NCI-H226 (cell line): ENCODE data around the gene PRKN.
A peak's percentile ranks its signal among the peaks of the same experiment; 100 is the strongest.

Experiments
- DNase-seq: peaks from one replicate; pipeline ENCODE4 v3.0.0-alpha.2; 2015

The PRKN gene

GRCh38 chr6:161458201-161458951 is 1269.2 kb downstream of the PRKN start:
- no peak for DNase-seq

DNA sequence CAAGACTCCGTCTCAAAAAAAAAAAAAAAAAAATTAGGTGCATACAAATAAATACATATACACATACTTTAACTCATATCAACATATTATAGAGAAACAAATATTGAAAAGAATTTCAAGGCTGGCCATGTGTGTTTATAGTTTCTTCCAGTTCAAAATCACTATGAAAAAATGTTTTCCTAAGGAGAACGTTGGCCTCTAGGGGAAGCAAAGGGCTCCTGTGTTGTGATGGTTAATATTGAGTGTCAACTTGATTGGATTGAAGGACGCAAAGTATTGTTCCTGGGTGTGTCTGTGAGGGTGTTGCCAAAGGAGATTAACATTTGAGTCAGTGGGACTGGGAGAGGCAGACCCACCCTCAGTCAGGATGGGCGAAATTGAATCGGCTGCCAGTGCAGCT is 1271.7 kb downstream of the PRKN start:
- no peak for DNase-seq

DNA sequence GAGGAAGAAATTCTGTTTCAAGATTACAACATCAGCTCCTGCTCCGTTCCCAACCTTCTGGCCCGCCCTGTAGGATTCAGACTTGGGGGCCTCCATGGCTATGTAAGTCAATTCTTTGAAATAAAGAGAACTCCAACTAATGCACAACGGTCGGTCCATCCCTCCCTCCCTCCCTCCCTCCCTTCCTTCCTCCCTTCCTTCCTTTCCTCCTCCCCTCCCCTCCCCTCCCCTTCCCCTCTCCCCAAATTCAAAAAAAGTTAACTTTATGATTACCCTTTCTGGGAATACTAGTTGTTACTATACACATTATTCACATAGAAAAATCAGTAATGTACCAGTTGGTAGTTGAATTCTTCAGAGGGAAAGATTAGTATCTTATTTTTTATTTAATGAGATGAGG is 1274.0 kb downstream of the PRKN start:
- DNase-seq = no peak

- DNase-seq = no peak
Observed at GRCh38 chr6:161452241-161452640, 1275.3 kb downstream of the PRKN start.

DNA sequence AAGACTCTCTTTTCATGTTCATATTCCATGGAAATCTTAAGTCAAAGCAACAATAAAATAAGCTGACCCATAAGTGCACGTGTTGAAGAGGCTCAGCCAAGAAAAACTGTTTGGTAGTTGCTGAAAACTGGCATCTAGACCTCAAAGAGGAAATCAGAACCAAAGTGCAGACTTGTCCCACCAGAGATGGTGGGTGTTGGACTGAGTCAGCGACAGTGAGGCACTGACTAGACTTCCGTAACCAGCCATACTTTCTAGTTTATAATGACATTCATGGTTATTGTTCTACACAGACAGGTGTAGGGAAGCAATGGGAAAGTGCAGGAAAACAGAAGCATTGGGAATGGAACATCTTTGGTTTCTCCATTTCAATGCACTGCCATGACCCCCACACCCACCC is 1278.0 kb downstream of the PRKN start:
- no peak for DNase-seq

GRCh38 chr6:161446949-161447348 is 1280.6 kb downstream of the PRKN start:
- no peak for DNase-seq

- DNase-seq = no peak
Observed at GRCh38 chr6:161446296-161446925, 1281.2 kb downstream of the PRKN start.

DNA sequence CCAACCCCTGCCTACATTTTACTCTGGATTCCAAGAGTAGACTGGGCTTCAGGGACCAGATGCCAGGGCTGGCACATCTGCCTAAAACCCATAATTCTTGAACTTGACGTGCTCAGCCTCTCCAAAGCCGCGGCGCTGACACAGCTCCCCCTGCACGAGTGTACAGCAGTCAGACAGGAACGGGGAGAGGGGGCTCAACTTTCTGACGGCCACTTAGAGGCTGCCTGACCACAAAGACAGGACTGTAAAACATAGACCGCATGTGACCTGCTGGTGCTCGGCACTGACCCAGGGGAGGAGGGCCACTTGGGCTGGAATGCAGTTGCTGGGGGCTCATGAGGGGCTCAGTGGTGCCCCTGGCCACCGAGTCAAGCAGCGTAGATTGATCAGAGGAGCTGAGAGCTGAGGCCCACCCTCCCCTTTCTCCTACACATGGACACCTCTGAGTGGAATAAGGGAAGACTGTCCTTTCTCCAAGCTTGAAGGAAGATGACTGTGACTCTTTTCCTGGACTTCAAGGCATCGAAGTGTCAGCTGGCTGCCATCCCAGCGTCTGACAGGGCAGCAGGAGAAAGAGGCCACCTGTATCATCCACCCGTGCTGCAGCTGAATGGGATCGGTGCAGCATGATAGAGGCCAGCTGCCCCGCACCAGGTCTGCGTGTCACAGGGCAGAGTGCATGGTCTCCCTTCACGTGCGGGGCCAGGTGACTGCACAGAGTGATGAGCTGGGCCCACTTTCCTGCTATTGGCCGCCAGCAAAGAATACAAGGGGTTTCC is 1282.4 kb downstream of the PRKN start:
- DNase-seq = no peak

- no peak for DNase-seq
Observed at GRCh38 chr6:161444464-161444863, 1283.1 kb downstream of the PRKN start.

DNA sequence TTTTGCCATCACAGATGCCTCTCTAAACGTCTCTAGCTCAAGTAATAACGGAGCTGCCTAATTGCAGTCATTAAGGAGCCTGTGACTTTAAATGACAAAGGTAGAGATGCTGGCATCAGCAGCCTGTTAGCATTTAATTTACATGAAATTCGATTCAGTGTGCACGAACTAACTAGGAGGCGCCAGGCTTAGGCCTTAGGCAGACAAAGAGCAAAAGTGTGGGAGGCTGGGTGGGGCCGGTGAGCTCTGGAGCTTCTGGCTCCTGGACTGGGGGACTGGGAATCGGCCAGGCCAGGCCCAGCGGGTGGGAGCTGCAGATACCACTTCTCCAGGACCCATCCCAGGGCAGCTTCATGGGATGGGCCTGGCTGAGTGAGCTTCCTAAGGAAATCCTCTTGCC is 1283.7 kb downstream of the PRKN start:
- DNase-seq = no peak

- DNase-seq = no peak
Observed at GRCh38 chr6:161442420-161442819, 1285.1 kb downstream of the PRKN start.

DNA sequence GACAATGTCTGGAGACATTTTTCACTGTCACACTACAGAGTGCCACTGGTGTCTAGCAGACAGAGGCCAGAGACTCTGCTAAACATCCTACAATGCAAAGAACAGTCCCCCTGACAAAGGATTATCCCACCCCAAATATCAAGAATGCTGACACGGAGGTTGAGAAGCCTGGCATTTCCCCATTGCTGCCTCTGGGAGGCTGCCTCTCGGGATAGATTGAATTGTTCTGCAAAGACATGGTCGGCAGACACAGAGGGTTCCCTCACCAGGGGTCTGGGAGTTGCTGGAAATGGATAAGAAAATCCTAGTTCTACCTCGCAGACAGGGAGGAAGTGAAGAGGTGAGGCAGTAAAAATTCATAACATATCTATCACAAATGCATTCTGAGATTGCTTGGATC is 1287.3 kb downstream of the PRKN start:
- DNase-seq = no peak

DNA sequence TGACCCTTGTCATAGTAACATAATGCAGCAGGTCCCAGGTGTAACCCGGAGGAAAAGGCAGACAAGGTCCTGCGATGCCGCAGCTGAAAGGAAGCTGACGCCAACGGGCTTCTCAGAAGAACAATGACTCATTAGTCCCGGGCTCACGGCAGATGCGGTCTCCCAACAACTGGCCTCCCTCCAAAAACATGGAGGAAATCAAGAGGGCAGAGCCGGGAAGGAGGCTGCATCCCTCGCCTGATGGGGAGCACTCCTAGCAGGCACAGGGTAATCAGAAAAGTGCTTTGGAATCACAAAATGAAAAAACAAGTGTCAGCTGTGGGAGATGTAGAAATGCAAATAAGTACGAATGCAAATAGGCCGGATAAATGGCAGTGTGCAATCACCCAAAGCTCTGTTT is 1288.5 kb downstream of the PRKN start:
- peak; percentile 93 for DNase-seq

DNA sequence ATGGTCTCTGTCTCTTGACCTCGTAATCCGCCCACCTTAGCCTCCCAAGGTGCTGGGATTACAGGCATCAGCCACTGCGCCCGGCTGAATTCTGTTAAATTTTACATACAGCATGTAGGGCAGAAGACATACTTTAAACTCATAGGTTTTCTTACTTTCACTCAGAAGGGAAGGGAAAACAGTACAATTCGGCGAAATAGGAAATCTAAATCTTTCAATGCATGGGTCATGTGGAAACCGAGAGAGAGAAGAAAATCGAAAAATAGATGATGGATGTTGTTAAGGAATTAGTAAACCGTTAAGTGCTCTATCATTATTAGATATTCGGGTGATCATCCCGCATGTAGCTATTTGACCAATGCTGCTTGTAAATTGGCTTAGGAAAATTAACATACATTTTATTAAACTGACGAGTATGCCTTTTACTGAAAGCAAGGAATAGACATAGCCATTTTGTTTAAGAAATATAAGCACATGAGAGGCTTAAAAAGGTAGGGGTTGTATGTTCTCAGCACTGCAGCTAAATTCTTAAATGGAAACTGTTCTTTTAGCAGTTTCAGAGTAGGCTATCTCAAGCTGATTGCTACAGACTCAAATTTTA is 1289.0 kb downstream of the PRKN start:
- no peak for DNase-seq

DNA sequence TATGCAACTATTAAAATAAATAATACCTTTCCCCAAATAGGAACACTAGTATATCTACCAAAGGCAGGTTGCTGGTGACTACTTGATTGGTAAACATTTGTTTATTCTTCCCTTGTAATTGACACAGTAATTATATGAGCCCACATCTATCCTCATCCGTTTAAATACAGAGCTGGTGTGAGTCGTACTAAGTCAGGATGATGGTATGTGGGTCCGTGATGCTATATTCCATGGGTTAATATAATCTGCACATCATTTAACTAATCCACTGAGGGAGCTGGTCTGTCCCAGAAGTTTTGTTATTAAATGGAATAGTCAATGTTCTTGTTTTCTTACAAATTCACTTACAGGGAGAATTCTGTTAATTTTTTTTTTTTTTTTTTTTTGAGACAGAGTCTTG is 1289.7 kb downstream of the PRKN start:
- no peak for DNase-seq

GRCh38 chr6:161436106-161436876 is 1291.3 kb downstream of the PRKN start:
- DNase-seq = peak; percentile 35

DNA sequence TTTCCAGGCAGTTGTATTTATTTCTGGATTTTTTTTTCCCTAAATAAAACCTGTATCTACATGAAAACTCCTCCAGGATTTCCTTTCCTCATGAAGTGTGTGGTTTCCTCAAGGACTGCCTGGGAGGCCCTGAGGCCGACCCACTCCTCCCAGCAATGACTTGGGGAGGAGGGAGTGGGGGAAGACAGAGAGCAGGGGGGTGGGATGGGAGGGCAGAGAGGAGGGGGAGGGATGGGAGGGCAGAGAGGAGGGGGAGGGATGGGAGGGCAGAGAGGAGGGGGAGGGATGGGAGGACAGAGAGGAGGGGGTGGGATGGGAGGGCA is 1291.9 kb downstream of the PRKN start:
- no peak for DNase-seq

GRCh38 chr6:161434921-161435747 is 1292.4 kb downstream of the PRKN start:
- peak; percentile 97 for DNase-seq

DNA sequence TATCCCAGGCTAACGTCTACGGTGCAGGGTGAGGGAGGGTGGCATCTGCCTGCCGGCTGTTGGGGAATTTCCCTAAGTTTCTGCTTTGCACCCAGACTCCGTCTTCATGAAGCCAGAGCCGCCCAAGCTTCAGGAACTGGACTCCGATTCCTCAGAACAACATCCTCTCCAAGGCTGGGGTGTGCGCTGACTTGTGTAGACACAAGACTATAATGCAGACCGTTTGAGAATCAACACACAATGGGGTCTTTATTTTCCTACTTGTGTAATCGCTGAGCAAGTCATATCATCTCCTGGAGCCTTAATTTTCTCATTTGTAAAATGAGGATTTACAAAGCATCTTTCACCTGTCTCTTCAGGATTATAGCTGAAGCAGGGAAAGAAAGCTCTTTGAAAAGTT is 1293.2 kb downstream of the PRKN start:
- DNase-seq = no peak

DNA sequence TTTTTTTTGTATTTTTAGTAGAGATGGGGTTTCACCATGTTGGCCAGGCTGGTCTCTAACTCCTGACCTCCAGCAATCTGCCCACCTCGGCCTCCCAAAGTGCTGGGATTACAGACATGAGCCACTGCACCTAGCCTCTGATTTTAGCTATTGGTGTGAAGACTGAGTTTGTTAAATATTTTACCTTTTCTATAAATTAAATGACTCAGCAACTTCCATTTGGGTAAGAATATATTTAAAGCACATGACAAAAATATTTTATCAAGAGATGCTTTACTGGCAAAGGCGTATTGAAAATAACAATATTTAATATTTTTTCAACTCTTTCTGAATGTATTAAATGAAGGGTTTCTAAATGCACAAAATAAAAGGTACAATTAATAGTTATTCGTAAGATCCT is 1295.0 kb downstream of the PRKN start:
- no peak for DNase-seq

DNA sequence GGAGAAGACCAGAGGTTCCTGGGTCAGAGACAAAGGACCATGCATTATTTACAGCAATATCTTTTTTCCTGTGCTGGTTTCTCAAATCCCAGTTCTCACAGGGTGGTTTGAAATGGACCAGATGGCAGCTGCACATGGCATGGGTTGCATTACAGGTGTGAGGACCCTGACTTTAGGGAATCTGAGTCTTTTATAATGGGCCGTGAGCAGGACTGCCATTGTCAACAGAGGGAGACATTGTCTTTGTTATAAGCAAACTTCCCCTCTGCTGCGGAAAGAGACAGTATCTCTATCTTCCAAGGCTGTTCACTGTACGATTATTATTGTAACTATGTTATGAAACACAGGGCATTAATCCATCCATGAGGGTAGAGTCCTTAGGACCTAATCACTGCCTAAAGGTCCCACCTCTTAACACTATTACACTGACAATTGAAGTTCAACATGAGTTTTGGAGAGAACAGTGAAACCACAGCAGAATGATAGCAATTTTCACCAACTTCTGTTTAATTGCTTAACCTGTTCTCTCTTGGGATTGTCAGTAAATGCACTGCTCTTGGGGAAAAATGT is 1297.6 kb downstream of the PRKN start:
- no peak for DNase-seq

DNA sequence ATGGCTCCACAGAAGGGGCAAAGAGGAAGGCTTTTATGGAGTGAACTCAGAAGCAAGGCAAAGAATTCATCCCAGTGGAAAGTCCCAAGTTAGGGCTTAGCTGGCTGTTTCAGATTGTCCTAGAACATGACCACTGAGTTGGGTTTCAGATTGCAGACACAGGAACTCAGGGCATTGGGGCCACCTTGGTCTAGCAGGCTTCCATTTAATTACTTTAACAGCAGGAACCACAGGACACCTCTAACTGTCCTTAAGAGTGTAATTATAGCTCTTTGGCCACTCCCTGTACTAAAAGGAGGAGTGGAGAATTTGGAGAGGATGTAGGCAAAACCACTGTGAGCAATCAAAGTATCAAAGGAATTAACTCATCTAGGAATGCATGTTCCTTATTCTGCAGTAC is 1303.1 kb downstream of the PRKN start:
- DNase-seq = no peak
